KMS-11 (cell line): ENCODE data around the gene NAALAD2.
"Not testable (repeated sequence)": the region's sequence is repeated elsewhere in the genome, so short reads cannot be mapped to it uniquely, and the experiment has no call there.

Experiments
- H2AFZ ChIP-seq: fragments of 200-600 bp; sonication (generic); 2 replicates; pipeline ENCODE4 v1.6.1; 2016; ENCODE audit warnings: antibody characterized with exemption, mixed run types, low read depth
- H3K27ac ChIP-seq: fragments of 200-600 bp; sonication (generic); 2 replicates; pipeline ENCODE4 v1.6.1; 2016; ENCODE audit warnings: mild to moderate bottlenecking, mixed run types
- H3K27me3 ChIP-seq: fragments of 200-600 bp; sonication (generic); 2 replicates; pipeline ENCODE4 v1.6.1; 2017; ENCODE audit warnings: mild to moderate bottlenecking, low read depth, mixed run types, moderate library complexity; ENCODE audit not compliant: insufficient read depth
- H3K36me3 ChIP-seq: fragments of 200-600 bp; sonication (generic); 2 replicates; pipeline ENCODE4 v1.6.1; 2017; ENCODE audit warnings: mild to moderate bottlenecking, mixed run types; ENCODE audit not compliant: insufficient read depth
- H3K4me1 ChIP-seq: fragments of 200-600 bp; sonication (generic); 2 replicates; pipeline ENCODE4 v1.6.1; 2016; ENCODE audit warnings: mild to moderate bottlenecking, low read depth, mixed run types; ENCODE audit not compliant: poor library complexity, severe bottlenecking
- H3K4me2 ChIP-seq: fragments of 200-600 bp; sonication (generic); 2 replicates; pipeline ENCODE4 v1.7.0; 2016; ENCODE audit warnings: mild to moderate bottlenecking, mixed run types
- H3K4me3 ChIP-seq: fragments of 200-600 bp; sonication (generic); IDR thresholded peaks from 2 replicates; pipeline ENCODE4 v1.6.1; 2017; ENCODE audit warnings: low read depth, low read length, mixed read lengths; ENCODE audit not compliant: insufficient read depth
- H3K79me2 ChIP-seq: fragments of 200-600 bp; sonication (generic); 2 replicates; pipeline ENCODE4 v1.6.1; 2016; ENCODE audit warnings: low read depth, mixed run types; ENCODE audit not compliant: insufficient read depth
- H3K9ac ChIP-seq: fragments of 200-600 bp; sonication (generic); 2 replicates; pipeline ENCODE4 v1.6.1; 2016; ENCODE audit warnings: mild to moderate bottlenecking, mixed run types
- H4K20me1 ChIP-seq: fragments of 200-600 bp; sonication (generic); 2 replicates; pipeline ENCODE4 v1.6.1; 2016; ENCODE audit warnings: mild to moderate bottlenecking, mixed run types; ENCODE audit not compliant: insufficient read depth
- TF ChIP-seq, protein P1 (sequence below): fragments of 200-600 bp; sonication (generic); conservative IDR thresholded peaks from 2 replicates; pipeline ENCODE4 v1.6.1; 2017; ENCODE audit warnings: low read depth, mild to moderate bottlenecking, antibody characterized with exemption, low read length, moderate library complexity, mixed read lengths

The NAALAD2 gene

DNA sequence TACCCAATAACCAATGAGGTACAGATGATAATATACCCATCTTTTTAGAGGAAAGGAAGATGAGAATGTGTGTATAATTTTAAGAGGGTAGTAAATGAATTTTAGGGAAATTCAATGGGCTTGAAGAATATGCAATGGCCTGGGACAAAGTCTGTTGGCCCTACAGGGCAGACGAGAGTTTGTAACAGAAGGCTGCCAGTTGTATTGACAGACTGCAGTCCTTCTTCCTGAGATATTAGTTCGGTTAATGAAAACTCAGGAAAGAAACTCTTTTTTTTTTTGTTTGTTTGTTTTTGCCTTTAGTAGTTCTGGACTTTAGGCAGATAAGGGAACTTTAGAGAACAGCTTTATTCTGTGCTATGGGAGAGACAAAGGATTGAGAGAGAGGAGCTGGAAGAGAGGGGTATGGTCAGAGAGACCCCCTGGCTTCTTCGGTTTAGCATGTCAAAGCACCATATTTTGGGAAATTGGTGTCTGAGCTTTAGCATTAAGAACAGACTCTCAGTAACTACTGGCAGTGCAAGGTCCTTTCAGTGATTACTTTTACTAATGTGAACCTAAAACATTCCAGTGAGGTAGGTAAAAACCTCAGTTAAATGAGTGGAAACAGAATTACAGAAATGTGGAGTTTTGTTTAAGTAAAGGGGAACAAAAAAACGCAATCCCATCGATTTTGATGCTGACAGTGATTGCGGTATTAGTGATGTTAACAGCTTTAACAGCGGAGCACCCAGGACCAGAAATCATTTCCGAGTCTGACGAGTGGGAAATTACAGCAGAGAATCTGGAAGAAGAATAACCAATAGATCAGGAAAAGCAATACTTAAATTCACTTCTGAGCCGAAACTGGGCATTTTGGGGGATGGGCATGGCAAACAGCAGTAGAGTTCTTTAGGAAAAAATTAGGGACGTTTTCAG, 644 bp upstream of the NAALAD2 start:
- Histone ChIP-seq H3K36me3 (no peaks in the 10 kb centered on the region), H4K20me1 (no peaks in the 10 kb centered on the region), H3K9ac (no peak overlapping the region), H3K4me2 (no peak overlapping the region), H2AFZ (no peak overlapping the region), H3K79me2 (no peaks in the 10 kb centered on the region), H3K27me3 (no peaks in the 10 kb centered on the region), H3K4me1 (no peaks in the 10 kb centered on the region), H3K27ac (no peak overlapping the region), H3K4me3 (no peak overlapping the region)
- TF ChIP-seq, protein P1, sequence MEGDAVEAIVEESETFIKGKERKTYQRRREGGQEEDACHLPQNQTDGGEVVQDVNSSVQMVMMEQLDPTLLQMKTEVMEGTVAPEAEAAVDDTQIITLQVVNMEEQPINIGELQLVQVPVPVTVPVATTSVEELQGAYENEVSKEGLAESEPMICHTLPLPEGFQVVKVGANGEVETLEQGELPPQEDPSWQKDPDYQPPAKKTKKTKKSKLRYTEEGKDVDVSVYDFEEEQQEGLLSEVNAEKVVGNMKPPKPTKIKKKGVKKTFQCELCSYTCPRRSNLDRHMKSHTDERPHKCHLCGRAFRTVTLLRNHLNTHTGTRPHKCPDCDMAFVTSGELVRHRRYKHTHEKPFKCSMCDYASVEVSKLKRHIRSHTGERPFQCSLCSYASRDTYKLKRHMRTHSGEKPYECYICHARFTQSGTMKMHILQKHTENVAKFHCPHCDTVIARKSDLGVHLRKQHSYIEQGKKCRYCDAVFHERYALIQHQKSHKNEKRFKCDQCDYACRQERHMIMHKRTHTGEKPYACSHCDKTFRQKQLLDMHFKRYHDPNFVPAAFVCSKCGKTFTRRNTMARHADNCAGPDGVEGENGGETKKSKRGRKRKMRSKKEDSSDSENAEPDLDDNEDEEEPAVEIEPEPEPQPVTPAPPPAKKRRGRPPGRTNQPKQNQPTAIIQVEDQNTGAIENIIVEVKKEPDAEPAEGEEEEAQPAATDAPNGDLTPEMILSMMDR: no peak

DNA sequence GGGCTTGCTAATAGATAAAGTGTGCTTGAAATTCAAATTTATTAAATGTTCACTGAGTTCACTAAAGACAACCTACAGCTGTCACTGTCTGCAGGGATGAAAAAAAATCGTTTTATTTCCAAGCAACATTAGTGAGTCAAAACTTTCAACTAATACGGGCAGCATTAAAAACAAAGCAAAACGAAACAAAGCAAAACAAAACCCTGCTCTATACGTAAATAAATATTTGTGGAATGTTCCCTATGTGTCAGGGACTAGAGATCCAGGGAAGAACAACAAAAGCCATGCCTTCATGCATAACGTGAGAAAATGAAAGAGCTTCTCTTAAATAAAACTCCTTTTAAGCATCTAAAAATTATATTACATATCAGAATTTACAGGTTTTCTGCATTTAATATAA, 553 bp downstream of the NAALAD2 start:
- H4K20me1 ChIP-seq: no peaks in the 10 kb centered on the region
- H3K27ac ChIP-seq: no peak overlapping the region
- H3K4me3 ChIP-seq: no peak overlapping the region
- H3K4me2 ChIP-seq: no peak overlapping the region
- no peak overlapping the region for H2AFZ ChIP-seq
- H3K79me2 ChIP-seq: no peaks in the 10 kb centered on the region
- H3K27me3 ChIP-seq: no peaks in the 10 kb centered on the region
- no peak overlapping the region for H3K9ac ChIP-seq
- TF ChIP-seq, protein P1: no peak
- no peaks in the 10 kb centered on the region for H3K4me1 ChIP-seq
- H3K36me3 ChIP-seq: no peaks in the 10 kb centered on the region

DNA sequence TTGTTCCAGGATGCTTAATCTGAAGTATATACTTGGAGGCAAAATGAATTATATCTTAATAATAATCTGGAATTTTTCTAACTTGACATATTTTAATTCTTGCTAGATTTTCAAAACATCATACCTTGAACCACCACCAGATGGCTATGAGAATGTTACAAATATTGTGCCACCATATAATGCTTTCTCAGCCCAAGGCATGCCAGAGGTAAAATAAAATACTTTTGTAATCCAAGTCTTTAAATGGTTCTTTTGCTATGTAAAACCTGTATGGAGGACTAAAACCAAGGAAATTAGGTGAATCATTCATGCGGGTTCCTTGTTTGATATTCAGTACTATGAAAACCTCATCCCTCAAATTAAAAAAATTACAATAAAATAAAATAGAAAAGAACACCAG, 14.4 kb downstream of the NAALAD2 start:
- H3K9ac ChIP-seq: no peak overlapping the region
- TF ChIP-seq, protein P1: no peak
- no peak overlapping the region for H3K4me2 ChIP-seq
- no peaks in the 10 kb centered on the region for H4K20me1 ChIP-seq
- no peaks in the 10 kb centered on the region for H3K79me2 ChIP-seq
- H2AFZ ChIP-seq: no peak overlapping the region
- no peak overlapping the region for H3K27ac ChIP-seq
- no peaks in the 10 kb centered on the region for H3K27me3 ChIP-seq
- no peaks in the 10 kb centered on the region for H3K36me3 ChIP-seq
- H3K4me3 ChIP-seq: no peak overlapping the region
- H3K4me1 ChIP-seq: no peaks in the 10 kb centered on the region

DNA sequence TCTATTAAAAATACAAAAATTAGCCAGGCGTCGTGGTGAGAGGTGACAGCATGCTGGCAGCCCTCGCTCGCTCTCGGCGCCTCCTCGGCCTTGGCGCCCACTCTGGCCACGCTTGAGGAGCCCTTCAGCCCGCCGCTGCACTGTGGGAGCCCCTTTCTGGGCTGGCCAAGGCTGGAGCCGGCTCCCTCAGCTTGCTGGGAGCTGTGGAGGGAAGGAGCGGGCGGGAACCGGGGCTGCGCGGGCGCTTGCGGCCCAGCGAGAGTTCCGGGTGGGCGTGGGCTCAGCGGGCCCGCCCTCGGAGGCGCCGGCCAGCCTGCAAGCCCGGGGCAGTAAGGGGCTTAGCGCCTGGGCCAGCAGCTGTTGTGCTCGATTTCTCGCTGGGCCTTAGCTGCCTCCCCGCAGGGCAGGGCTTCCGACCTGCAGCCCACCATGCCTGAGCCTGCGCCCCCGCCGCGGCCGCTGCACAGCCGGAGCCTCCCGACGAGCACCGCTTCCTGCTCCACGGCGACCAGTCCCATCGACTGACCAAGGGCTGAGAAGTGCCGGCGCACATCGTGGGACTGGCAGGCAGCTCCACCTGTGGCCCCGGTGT, 32.6 kb downstream of the NAALAD2 start:
- not testable (repeated sequence) for H3K9ac ChIP-seq, H3K27me3 ChIP-seq, H3K36me3 ChIP-seq, H3K79me2 ChIP-seq, H3K4me3 ChIP-seq, H3K4me1 ChIP-seq, H3K4me2 ChIP-seq, H3K27ac ChIP-seq, H4K20me1 ChIP-seq, H2AFZ ChIP-seq

DNA sequence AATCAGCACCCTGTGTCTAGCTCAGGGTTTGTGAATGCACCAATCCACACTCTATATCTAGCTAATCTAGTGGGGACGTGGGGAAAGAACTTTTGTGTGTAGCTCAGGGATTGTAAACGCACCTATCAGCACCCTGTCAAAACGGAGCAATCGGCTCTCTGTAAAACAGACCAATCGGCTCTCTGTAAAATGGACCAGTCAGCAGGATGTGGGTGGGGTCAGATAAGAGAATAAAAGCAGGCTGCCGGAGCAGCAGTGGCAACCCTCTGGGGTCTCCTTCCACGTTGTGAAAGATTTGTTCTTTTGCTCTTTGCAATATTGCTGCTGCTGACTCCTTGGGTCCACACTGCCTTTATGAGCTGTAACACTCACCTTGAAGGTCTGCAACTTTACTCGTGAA, 33.2 kb downstream of the NAALAD2 start:
- H3K27ac ChIP-seq, H3K36me3 ChIP-seq, H3K9ac ChIP-seq, H3K27me3 ChIP-seq, H3K4me1 ChIP-seq, H3K4me3 ChIP-seq, H2AFZ ChIP-seq, H4K20me1 ChIP-seq, H3K4me2 ChIP-seq, H3K79me2 ChIP-seq: not testable (repeated sequence)
